Measurements from ENCODE around the gene ASXL1.
A peak's percentile ranks its signal among the peaks of the same experiment; 100 is the strongest.

ASXL1 gene

DNA sequence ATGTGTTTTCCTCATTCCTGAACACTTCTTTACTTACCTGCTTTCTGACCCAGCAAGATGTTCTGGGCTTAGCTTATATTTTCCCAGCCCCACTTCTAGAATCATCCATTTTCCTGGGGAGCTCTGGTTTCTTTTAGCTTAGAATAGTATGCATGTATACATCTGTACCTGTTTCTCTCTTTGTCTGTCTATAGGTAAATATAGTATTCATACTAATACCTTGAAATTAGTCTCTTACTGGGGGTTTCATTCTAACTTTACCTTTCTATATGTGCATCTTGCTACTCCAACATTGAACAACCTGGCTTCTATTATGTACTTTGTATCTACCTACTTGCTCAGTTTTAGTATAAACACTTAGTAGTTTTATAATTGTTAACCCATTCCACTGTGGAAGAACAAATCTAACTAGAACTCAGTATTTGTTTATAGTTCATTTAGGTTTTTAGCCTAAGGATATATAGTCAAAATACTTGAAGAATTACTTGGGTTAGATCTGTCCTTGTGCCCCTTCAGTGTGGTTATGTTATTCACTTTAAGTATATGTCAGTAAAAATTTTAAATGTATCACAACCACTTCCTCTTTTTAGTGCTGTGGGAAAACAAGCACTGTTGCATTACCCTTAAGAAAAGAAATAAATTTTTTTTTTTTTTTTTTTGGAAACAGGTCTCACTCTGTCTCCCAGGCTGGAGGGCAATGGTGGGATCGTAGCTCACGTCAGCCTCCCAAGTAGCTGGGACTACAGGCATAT, 54.0 kb downstream of the ASXL1 start:
- peak; percentile 34 for DNase-seq (ENCODE audit: low spot score)

DNA sequence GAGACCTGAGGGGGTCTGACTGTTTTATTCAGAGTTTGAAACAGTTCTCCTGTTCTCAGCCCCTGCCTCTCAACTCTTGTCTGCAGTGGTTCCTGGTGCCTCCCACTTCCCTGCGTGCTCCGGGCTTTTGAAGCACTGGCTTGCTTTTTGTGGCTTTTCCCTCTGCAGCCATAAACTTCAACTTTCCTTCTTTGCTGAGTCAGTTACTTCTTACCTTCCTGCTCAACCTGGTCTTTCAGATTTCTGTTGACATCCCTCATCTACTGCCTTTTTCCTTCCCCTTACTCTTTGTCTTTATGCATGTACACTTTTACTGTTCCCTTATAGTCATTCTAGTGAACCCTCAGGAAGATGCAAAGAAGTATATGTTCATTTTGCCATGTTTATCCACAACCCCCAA, 57.4 kb downstream of the ASXL1 start:
- DNase-seq (ENCODE audit: low spot score): no peak

DNA sequence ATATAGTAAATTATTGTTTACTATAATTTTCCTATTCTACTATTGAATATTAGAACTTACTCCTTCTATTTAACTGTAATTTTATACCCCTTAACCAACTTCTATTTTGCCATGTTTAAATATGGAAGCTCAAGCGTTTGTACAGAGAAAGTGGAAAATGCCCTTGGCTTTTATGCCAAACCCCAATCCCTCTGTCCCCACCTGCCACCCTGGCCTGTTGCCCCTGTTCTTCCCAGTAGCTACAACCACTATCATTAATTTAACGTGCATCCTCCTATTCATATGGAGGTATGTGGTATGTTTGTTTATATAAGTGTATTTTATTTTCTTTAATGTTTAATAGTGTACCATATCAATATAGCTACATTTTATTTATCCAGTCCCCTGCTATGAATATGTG, 58.1 kb downstream of the ASXL1 start:
- no peak for DNase-seq (ENCODE audit: low spot score)

DNA sequence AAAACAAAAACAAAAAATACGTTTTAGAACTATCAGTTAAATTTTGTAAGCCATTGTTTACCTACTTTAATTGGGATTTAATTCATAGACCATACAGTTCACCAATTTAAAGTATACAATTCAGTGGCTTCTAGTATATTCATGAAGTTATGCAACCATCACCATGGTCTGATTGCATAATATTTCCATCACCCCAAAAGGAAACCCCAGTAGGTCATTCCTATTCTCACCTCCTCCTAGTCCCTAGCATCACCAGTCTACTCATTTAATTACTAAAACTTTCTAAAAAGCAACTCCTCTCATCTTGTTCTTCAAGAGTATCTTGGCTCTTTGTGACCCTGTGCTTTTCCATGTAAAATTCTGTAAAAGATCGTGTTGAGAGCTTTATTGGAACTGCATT, 60.2 kb downstream of the ASXL1 start:
- no peak for DNase-seq (ENCODE audit: low spot score)

DNA sequence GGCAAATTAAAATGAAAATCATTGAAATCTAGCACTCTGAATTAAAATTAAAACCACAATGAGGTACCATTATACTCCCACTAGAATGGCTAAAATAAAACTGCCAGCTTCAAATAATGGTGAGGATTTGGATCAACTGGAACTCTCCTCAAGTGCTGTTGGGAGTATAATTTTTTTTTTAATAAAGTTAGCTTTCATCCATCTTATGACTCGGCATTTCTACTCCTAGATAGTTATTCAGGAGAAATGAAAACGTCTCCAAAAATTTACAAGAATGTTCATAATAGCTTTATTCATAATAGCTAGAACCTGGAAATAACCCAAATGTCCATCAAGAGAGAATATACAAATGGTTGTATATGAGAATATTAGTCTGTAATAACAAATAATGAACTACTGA, 63.2 kb downstream of the ASXL1 start:
- DNase-seq (ENCODE audit: low spot score): no peak

DNA sequence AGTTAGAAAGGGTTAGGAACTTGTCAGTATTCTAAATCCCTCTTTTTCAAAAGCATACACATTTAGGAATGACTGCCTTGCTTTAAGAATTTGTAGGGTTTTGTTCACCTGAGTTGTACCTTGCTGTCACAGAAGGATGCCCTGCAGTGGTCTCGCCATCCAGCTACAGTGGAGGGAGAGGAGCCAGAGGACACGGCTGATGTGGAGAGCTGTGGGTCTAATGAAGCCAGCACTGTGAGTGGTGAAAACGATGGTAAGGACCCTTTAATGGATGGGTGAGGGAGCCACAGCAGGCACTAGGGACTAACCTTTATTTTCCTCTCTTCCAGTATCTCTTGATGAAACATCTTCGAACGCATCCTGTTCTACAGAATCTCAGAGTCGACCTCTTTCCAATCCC, 69.9 kb downstream of the ASXL1 start:
- no peak for DNase-seq (ENCODE audit: low spot score)

DNA sequence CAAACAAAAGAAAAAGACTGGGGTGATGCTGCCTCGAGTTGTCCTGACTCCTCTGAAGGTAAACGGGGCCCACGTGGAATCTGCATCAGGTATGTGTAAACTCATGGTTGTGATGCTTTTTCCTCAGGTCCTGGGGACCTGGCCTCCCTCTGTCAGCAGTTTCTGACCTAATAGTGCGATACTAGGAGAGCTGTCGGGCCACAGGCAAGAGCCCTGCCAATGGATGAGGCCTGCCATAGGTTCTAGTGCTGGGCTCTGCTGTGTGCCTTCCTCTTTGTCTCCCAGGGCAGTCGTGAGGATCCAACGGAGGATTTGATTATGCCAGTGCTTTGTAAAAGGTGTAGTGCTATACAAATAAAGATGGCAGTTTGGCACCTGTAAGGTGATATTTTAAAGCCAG, 71.2 kb downstream of the ASXL1 start:
- no peak for DNase-seq (ENCODE audit: low spot score)

DNA sequence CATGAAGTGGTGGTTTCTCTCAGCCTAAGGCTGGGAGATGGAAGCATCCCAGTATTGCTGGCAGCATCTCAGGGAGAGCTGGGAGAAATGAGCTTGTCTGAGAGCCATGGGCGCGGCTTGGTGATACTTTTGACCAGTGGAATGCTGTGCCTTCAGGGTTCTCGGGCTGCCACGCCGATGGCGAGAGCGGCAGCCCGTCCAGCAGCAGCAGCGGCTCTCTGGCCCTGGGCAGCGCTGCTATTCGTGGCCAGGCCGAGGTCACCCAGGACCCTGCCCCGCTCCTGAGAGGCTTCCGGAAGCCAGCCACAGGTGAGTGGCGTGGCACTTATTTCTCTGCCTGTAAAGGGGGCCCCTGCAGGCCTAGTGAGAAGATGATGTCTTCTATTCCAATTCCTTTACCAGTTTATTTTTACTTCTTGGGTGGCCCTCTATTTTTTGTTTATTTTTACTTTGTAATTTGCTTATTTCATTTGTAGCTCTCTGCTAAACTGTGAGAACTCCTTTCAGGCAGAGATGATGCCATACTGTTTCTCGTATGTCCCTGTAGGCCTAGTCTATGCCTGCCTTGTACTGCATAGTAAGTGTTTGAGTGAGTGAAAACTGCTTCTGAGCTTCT, 71.7 kb downstream of the ASXL1 start:
- DNase-seq (ENCODE audit: low spot score): no peak

DNA sequence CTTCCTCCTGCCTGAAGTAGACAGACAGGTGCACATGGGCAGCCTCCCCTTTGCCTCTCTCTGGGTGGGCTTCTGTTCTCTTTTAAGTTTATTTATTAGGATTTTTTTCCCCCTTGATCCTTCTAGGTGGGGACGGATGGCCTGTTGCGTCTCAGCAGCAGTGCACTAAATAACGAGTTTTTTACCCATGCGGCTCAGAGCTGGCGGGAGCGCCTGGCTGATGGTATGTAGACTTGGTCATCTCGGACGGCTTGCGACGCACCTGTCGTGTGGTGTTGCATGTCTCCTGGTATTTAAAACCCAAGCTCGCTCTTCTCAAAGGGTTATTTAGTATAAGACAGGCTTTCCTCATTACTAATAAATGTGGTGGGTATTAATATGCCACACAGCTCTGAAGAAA, 73.3 kb downstream of the ASXL1 start:
- DNase-seq (ENCODE audit: low spot score): no peak

DNA sequence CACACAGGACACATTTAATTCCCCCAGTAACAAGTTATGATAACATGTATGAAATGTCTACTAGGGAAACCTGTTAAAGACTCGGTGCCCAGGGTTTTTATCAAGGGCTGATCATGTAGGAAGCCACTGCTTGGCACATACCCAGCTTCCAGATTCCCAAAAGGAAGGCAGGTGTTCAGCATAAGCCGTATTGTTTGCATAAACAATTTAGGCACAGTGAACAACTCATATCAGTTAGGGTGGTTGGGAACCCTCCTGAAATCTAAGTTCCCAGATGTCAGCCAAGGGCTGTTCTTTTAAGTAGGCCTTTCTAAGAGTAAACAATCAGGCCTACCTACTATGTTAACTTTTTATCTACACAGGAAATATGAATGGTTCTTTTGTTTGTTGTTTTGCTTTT, 74.1 kb downstream of the ASXL1 start:
- DNase-seq (ENCODE audit: low spot score): no peak

DNA sequence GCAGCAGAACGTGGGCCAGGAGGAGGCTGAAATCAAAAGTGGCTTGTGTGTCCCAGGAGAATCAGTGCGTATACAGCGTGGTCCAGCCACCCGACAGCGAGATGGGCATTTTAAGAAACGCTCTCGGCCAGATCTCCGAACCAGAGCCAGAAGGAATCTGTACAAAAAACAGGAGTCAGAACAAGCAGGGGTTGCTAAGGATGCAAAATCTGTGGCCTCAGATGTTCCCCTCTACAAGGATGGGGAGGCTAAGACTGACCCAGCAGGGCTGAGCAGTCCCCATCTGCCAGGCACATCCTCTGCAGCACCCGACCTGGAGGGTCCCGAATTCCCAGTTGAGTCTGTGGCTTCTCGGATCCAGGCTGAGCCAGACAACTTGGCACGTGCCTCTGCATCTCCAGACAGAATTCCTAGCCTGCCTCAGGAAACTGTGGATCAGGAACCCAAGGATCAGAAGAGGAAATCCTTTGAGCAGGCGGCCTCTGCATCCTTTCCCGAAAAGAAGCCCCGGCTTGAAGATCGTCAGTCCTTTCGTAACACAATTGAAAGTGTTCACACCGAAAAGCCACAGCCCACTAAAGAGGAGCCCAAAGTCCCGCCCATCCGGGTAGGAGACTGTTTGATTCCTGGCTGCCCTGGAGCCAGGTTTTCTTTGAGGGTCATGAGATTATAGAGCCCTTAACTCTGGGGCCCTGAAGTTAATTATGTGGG, 75.3 kb downstream of the ASXL1 start:
- no peak for DNase-seq (ENCODE audit: low spot score)

DNA sequence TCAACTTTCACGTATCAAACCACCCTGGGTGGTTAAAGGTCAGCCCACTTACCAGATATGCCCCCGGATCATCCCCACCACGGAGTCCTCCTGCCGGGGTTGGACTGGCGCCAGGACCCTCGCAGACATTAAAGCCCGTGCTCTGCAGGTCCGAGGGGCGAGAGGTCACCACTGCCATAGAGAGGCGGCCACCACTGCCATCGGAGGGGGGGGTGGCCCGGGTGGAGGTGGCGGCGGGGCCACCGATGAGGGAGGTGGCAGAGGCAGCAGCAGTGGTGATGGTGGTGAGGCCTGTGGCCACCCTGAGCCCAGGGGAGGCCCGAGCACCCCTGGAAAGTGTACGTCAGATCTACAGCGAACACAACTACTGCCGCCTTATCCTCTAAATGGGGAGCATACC, 76.3 kb downstream of the ASXL1 start:
- DNase-seq (ENCODE audit: low spot score): no peak

DNA sequence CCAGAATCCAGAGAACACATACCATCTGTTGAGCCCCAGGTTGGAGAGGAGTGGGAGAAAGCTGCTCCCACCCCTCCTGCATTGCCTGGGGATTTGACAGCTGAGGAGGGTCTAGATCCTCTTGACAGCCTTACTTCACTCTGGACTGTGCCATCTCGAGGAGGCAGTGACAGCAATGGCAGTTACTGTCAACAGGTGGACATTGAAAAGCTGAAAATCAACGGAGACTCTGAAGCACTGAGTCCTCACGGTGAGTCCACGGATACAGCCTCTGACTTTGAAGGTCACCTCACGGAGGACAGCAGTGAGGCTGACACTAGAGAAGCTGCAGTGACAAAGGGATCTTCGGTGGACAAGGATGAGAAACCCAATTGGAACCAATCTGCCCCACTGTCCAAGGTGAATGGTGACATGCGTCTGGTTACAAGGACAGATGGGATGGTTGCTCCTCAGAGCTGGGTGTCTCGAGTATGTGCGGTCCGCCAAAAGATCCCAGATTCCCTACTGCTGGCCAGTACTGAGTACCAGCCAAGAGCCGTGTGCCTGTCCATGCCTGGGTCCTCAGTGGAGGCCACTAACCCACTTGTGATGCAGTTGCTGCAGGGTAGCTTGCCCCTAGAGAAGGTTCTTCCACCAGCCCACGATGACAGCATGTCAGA, 77.4 kb downstream of the ASXL1 start:
- no peak for DNase-seq (ENCODE audit: low spot score)

DNA sequence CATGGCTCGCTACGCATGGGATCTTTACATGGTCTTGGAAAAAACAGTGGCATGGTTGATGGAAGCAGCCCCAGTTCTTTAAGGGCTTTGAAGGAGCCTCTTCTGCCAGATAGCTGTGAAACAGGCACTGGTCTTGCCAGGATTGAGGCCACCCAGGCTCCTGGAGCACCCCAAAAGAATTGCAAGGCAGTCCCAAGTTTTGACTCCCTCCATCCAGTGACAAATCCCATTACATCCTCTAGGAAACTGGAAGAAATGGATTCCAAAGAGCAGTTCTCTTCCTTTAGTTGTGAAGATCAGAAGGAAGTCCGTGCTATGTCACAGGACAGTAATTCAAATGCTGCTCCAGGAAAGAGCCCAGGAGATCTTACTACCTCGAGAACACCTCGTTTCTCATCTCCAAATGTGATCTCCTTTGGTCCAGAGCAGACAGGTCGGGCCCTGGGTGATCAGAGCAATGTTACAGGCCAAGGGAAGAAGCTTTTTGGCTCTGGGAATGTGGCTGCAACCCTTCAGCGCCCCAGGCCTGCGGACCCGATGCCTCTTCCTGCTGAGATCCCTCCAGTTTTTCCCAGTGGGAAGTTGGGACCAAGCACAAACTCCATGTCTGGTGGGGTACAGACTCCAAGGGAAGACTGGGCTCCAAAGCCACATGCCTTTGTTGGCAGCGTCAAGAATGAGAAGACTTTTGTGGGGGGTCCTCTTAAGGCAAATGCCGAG, 78.2 kb downstream of the ASXL1 start:
- no peak for DNase-seq (ENCODE audit: low spot score)

DNA sequence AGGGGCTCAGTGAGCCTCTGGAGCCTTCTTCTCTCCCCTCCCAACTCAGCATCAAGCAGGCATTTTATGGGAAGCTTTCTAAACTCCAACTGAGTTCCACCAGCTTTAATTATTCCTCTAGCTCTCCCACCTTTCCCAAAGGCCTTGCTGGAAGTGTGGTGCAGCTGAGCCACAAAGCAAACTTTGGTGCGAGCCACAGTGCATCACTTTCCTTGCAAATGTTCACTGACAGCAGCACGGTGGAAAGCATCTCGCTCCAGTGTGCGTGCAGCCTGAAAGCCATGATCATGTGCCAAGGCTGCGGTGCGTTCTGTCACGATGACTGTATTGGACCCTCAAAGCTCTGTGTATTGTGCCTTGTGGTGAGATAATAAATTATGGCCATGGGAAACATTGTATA, 78.8 kb downstream of the ASXL1 start:
- no peak for DNase-seq (ENCODE audit: low spot score)

DNA sequence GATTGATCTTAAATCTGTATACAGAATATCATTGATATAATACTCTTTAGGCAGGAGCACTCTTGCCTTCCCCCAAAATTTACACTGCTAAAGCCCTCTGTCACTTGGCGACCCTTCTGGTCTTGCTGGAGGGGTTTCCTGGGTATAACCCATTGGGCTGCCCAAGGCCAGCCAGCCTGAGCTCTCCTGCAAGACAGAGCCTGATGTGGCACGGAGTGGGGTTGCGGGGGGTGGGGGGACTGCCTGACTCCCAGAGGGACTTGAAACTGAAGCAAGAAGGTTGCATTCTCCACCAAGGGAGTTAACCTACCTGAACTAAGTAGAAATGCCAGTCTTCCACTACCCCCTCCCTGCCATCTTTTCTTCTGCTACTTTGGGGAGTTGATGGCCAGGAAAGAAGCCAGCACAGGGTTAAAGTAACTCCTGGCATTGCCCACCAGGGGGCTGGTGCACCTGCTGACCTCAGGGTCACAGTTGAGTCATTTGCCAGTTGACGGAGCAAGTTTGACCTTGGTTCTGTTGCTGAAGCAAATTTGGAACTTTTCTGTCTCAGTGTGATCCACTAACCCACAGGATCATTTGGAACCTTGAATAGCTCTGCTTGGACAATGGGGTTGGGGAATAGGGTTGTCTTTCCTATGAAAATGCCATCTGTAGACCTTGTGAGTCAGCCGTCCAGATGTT, 79.4 kb downstream of the ASXL1 start:
- peak; percentile 54 for DNase-seq (ENCODE audit: low spot score)

DNA sequence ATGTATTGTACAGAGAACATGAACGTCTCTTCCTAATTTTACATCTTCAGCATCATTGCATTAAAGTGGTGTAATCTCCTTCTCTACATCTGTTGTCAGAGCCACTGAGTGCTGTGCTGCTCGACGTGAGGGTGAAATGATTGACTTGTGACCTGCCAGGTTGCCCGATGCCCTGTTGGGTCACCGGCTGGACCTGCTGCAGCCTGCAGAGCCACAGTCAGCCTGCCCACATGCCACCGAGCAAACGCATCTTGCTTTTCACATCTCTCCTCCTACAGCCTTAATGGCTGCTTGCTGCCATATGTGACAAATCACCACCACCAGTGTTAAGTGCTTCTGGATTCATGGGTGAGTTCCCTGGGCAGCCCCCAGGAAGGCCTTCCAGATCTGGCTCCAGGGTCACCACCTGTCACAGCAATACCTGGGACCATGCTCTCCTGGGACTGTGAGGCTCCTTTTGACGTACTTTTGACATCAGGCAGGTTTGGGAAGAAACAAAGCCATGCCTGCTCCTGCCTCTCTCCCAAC, 80.3 kb downstream of the ASXL1 start:
- no peak for DNase-seq (ENCODE audit: low spot score)

DNA sequence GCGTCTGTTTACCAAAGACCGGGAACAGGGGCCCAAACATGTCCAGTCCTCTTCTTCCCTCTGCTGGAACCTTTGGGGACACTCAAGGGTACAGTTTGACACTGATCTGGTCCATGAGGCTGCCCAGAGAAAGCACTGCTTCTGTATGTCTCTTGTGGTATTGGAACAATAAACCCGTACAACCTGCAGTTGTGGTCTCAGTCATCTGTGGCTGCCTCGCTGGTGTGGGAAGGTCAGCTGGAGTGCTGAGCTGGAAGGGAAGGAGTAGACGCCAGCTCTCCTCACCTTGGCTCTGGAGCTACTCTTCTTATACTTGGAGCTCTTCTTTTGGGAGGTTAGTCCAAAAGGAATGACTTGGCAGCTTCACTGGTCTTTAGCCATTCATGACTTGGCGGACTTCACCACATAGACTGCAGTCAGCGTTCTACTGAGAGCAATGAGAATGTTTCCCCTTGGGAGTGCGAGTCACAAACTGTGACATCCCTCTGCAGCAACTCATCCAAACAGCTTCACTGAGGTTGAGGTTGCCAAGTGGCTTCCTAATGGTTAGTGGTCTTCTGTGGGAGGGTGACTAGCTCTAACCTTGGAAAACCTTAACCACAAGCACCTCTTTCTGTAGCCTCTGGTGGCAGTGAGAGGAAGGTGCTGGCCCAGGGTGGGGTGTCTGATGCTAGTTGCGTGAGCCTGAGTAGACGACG, 81.2 kb downstream of the ASXL1 start:
- DNase-seq (ENCODE audit: low spot score): no peak

DNA sequence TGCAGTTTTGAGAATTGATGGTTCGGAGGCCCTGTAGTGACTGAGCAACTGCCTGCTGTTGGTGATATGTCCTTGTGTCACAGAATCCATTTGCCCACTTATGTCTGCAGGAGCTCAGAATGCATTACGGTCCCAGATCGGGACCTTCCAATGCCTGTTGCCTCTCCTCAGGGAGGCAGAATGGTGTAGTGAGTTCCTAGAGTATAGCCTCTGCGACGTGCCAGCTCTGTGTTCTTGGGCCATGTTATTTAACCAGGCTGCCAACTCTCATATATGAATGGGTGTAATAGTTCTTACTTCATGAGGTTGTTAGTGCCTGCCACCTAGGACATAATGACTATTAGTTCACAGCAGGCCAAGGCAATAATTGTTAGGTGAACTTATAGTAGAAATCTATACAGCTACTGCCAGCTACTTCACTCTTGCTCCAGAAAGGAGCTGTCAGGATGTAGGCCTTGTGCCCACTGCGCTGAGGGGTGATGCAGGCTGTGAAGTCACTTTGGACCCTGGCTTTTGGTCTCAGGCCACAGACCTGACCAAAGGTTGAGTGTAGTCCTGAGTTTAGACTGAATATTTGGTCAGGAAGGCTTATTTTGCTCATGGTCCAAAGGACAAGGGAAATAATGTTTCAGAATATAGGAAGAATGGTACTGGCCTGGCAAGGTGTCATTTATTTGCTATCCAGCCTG, 82.1 kb downstream of the ASXL1 start:
- DNase-seq (ENCODE audit: low spot score): no peak

DNA sequence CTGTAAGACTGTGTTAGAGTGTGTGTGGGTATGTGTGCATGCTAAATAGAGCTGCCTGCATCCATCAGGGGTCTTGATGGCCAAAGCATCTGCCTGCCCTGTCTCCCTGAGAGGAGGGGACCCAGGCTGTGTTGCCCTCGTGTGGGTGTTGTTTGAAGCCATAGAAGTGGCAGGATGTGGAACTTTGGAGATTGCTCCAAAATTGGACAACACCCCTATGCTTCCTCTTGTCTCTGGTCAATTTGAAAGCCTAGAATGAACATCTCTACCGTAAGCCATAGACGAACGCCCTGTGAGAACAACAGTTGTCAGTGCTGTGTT, 82.6 kb downstream of the ASXL1 start:
- no peak for DNase-seq (ENCODE audit: low spot score)
